CD4-positive, alpha-beta T cell treated with Interleukin-17A for 4 hours (primary cell): ENCODE data around the gene BLACAT1.

Experiments used
- DNase-seq: peaks from one replicate; pipeline ENCODE4 v3.0.0-alpha.2; 2020; ENCODE audit warnings: mixed read lengths

The BLACAT1 gene

GRCh38 chr1:205455581-205456382 is at the start of gene BLACAT1:
TSS of gene BLACAT1 (minus strand) at chr1:205456045.
- DNase-seq = no peak

GRCh38 chr1:205505076-205505729 is 49.4 kb upstream of the BLACAT1 start:
- DNase-seq = no peak

DNA sequence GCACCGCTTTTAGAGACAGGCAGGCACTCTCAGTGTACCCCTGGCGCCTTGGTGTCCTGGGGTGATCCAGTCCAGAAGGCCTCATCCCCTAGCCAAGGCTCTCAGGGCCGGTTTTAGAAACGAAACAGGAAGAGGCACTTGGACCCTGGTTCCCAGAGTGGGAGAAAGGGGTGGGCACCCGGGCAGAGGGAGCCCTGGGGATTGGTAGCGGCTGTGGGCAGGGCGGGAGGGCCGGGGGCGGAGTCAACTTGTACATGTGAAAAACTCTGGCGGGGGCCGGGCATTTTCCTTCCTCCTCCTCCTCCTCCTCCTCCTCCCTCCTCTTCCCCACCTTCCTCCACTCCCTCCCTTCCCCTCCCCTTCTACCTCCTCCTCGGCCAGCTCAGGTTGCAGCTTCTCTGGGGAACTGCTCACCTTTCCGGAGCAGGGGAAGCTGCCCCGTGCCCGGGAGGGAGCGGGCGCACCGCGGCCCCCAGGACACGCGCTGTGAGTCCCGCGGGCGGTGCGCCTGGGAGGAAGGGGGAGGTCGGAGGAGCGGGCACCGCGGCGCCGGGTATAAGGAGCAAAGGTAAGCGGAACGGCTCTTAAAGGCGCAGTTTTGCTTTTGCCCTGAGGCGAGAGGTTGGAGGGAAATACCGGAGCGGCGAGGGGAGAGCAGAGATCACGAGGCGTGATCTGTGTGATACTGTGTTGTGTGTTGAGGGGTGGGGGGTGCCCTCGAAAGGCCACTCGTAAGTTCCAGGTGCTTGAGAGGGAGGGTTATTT is 48.6 kb upstream of the BLACAT1 start, which contains the start of gene CDK18:
Gene CDK18 (plus strand): TSS at position 359 of the 765 bp plus-strand sequence. CDS start 18,499 bp downstream, outside the sequence.
- DNase-seq = peak; percentile 80

GRCh38 chr1:205502992-205503391 is 47.1 kb upstream of the BLACAT1 start:
- DNase-seq = no peak

DNA sequence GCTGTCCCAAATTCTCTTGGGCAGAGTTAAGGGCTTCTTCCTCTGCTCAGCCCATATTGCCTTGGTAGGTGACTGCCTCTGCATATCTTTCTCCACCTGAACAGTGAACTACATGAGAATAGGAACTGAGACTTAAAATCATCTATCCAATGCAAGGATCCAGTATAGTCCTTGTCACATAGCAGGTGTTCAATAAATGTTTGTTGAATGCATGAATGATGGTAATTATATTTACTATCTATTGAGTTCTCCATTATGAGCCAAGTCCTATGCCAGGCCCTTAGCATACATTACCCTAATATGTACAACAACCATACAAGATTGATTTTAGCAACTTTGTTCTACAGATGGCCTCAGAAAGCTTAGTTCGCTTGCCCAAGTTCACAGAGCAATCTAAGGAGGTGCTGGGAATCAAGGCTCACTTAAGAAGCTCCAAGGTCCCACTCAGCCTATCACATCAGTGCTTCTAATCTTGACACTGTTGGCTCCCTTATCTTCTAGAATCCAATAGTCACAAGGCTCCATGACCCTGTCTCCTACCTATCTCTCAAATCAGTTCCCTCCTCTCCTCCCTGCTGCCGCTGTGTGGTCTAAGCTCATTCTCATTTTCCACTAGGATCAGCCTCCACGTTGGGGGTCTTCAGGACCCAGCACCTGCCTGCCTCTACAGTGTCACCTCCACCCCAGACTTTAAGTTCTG is 46.4 kb upstream of the BLACAT1 start:
- DNase-seq = no peak

DNA sequence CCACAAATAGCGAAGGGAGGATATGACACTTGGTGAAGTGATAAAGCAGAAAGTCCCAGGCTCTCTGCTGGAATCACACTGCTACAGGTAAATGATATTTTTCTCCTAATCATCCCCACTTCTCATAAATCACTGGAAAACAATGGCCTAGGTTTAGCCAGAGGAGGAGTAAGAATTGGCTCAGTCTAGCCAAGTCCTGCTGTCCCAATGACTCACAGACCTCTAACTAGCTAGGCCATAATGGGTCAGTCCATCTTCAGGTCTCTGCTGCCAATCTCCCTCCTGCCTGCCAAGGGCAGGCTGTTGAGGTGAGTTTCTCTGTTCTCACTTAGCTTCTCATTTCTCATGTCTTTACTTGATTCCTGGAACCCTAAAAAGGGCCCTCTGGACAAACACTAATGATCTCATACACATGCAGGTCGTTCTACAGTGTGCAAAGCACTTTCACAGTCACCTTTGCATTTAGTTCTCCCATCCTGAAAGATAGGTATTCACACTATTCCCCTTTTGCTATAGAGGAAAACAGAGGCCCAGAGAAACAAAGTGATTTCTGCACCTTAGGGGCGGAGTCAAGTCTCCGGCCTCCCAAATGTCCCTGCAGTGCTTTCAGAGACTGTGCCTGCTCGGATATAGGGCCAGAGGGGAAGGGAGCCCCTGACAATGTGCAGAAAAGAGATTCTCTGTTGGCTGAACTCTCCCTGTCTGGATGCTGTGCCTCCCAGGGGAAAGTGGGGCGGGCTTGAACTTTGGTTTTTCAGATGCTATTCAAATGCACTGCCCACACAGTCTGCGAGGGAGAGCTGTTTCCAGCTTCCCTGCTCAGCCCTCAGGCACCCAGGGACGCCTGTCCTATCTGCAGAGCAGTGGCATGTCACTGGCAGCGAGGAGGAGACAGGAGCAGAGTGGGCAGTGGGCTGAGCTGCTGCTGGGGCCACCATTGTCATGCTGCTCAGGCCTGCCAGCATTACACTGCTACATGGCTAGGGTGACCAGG is 44.7 kb upstream of the BLACAT1 start:
- DNase-seq = no peak

DNA sequence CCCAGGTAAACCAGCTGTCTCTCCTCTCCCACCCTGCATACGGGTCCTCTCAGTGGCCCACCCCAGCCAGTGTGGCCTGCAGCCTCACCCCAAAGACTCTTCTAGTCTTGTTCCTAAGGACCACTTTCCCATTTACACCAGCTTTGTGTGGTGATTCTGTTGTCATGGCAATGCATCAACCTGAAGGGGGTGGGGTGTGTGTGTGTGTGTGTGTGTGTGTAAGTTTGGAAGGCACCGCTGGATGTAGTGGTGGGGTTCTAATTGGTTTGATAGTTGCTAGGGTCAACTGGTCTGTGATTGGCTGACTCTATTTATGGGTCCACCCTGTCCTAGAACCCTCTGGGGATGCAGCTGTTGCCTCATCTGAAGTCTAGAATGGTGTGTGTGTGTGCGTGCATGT is 43.9 kb upstream of the BLACAT1 start:
- DNase-seq = no peak

GRCh38 chr1:205497351-205497750 is 41.5 kb upstream of the BLACAT1 start:
- no peak for DNase-seq

DNA sequence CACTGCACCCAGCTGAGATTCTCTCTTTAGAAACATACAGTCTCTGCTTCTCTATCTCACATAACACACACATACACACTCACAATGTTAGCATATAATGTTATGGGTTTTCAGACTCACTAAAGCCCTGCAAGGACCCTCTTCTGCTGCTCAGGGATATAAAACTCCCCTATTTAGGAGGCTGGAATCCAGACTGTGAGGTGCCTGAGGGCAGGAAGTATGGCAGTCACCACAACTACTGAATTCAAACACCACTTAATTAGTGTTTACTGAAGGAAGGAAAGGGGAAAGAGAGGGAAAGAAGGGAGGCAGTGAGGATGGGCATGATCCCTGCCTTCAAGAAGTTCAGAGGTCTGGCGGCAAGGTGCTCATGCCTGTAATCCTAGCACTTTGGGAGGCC is 40.8 kb upstream of the BLACAT1 start:
- no peak for DNase-seq

- no peak for DNase-seq
Measured at GRCh38 chr1:205495237-205495823, 39.5 kb upstream of the BLACAT1 start.

GRCh38 chr1:205494115-205494514 is 38.3 kb upstream of the BLACAT1 start:
- DNase-seq = no peak

- no peak for DNase-seq
Measured at GRCh38 chr1:205493241-205494085, 37.6 kb upstream of the BLACAT1 start.

- no peak for DNase-seq
Measured at GRCh38 chr1:205492774-205493173, 36.9 kb upstream of the BLACAT1 start.

GRCh38 chr1:205492201-205492667 is 36.4 kb upstream of the BLACAT1 start:
- DNase-seq = no peak

DNA sequence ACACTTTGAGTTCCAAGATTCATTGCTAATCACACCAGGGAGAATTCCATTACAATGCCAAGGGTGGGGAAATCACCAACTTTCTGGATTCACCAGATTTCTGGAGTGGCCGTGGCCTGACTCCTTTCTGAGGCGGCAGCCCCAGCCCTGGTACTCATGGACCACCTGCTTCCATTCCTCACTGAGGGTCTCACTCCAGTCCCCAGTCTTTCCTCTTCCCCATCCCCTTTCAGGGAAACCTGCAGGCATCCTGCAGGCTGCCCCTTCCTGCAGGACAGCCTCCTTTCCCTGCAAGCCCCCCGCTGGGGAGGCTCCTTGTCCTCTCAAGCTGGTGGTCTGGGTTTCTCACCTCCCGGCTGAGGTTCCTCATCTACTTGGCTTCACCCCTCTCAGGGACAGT is 35.9 kb upstream of the BLACAT1 start:
- no peak for DNase-seq

- peak; percentile 59 for DNase-seq
Measured at GRCh38 chr1:205488074-205488723, 32.4 kb upstream of the BLACAT1 start.

- no peak for DNase-seq
Measured at GRCh38 chr1:205486258-205486657, 30.4 kb upstream of the BLACAT1 start.

GRCh38 chr1:205484985-205485967 is 29.4 kb upstream of the BLACAT1 start:
- peak; percentile 70 for DNase-seq
